ENCODE measurements around the gene PTPN6. TPM values are rescaled to one million over a fixed set of nuclear protein-coding genes. Genes with fewer than 3 reads are reported as not detected.

PTPN6 gene
- total and polyA plus RNA-seq, 10 of the 15 experiments (the other 5 are each of a cell fraction or from before 2014, with no cell fraction given), result 229 to 457 (median 370) TPM

- H3K9me3 ChIP-seq (replicated peaks; ENCODE audit: control insufficient read depth, insufficient read depth, low read length), result no peaks in the 10 kb centered on the region
- H3K79me2 ChIP-seq (ENCODE audit: control insufficient read depth, insufficient read depth, low read length), result peaks cover 41% of the 10 kb centered on the region
- TF ChIP-seq, protein P1, sequence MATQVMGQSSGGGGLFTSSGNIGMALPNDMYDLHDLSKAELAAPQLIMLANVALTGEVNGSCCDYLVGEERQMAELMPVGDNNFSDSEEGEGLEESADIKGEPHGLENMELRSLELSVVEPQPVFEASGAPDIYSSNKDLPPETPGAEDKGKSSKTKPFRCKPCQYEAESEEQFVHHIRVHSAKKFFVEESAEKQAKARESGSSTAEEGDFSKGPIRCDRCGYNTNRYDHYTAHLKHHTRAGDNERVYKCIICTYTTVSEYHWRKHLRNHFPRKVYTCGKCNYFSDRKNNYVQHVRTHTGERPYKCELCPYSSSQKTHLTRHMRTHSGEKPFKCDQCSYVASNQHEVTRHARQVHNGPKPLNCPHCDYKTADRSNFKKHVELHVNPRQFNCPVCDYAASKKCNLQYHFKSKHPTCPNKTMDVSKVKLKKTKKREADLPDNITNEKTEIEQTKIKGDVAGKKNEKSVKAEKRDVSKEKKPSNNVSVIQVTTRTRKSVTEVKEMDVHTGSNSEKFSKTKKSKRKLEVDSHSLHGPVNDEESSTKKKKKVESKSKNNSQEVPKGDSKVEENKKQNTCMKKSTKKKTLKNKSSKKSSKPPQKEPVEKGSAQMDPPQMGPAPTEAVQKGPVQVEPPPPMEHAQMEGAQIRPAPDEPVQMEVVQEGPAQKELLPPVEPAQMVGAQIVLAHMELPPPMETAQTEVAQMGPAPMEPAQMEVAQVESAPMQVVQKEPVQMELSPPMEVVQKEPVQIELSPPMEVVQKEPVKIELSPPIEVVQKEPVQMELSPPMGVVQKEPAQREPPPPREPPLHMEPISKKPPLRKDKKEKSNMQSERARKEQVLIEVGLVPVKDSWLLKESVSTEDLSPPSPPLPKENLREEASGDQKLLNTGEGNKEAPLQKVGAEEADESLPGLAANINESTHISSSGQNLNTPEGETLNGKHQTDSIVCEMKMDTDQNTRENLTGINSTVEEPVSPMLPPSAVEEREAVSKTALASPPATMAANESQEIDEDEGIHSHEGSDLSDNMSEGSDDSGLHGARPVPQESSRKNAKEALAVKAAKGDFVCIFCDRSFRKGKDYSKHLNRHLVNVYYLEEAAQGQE (IDR thresholded peaks at IDR 0.05; ENCODE audit: low read depth, low read length), result no peak
- TF ChIP-seq KLF5 (IDR thresholded peaks at IDR 0.05; ENCODE audit: partially characterized antibody) (peak; percentile 19), BHLHE40 (IDR thresholded peaks at IDR 0.05; ENCODE audit: borderline replicate concordance in 1 of 2, low read depth in 2 of 2, low read length in 1 of 2) (no peak), ZNF217 (IDR thresholded peaks at IDR 0.05) (no peak)
- ATAC-seq (no peak), DNase-seq (ENCODE audit: low read depth, low spot score) (no peak), FAIRE-seq (no peak)
- peaks cover 43% of the 10 kb centered on the region for H3K4me1 ChIP-seq (ENCODE audit: control insufficient read depth, insufficient read depth, low read length)
- peaks cover 35 to 36% of the 10 kb centered on the region in 2 experiments for H3K36me3 ChIP-seq (ENCODE audit: control insufficient read depth in 2 of 2, insufficient read depth in 2 of 2, low read length in 1 of 2)
- in situ Hi-C loops (cut with MboI) (loop anchor here (5.0 to 25.0 kb wide), 2 partner anchors 148 to 1673 kb away; no protein-coding TSS in a partner anchor), intact Hi-C loops (cut with micrococcal nuclease; ENCODE audit: unreplicated experiment) (loop anchor here (1.0 to 5.0 kb wide), 2 partner anchors 20 to 148 kb away; partner anchors contain the start of gene C12orf57)
- no peaks in the 10 kb centered on the region for H3K27me3 ChIP-seq (replicated peaks in 1 of 2; ENCODE audit: control insufficient read depth in 2 of 2, insufficient read depth in 2 of 2, low read length in 1 of 2)
- H3K4me2 ChIP-seq (ENCODE audit: control insufficient read depth, insufficient read depth), result no peak overlapping the region; the same call in 1 of the 2 replicates
- BruUV-seq (replicated peaks), result no TSS peak
- H3K4me3 ChIP-seq, result no peak overlapping the region
- no peaks in the 10 kb centered on the region for H4K20me1 ChIP-seq (ENCODE audit: control insufficient read depth, insufficient read depth)
- 46% methylated on average over 8 of the region's 8 CpGs for WGBS (ENCODE audit: insufficient coverage, insufficient replicate concordance, low lambda C conversion rate, missing lambda C conversion rate)
- H2AFZ ChIP-seq (ENCODE audit: control insufficient read depth, low read depth, low read length), result no peak overlapping the region; the same call in 1 of the 2 replicates
- ChIA-PET RAD21 (ENCODE audit: unreplicated experiment) (interaction anchor here (0.6 to 13.5 kb wide), 11 partner anchors 10 to 149 kb away, joined by 3 to 426 read pairs (median 5); partner anchors contain the start of genes C12orf57, C1RL, LPCAT3 and PTPN6), CTCF (interaction anchor here (0.7 to 13.2 kb wide), 20 partner anchors 10 to 149 kb away, joined by 3 to 645 read pairs (median 4); partner anchors contain the start of genes C12orf57, C1R, C1RL and LPCAT3), POLR2A (interaction anchor here (0.6 to 13.5 kb wide), 6 partner anchors 9 to 974 kb away, joined by 3 to 524 read pairs (median 6); partner anchors contain the start of genes C12orf57, PTPN6 and RNU7-1), SMC1A (ENCODE audit: uncharacterized antibody, unreplicated experiment) (interaction anchor here (0.7 to 13.2 kb wide), 10 partner anchors 10 to 180 kb away, joined by 3 to 395 read pairs (median 3); partner anchors contain the start of genes C12orf57, C1RL, LPCAT3 and PTPN6)
- peak overlapping the region; percentile 39 for H3K9ac ChIP-seq (ENCODE audit: control insufficient read depth, insufficient read depth, low read length)
- H3K27ac ChIP-seq (ENCODE audit: control insufficient read depth, insufficient read depth), result peak overlapping the region; percentile 64
Measured at GRCh38 chr12:6964605-6965025, 13.5 kb downstream of the PTPN6 start.

All from GM12878 (cell line).